SK-N-SH treated with all-trans-retinoic acid at 6 μM for 48 hours (cell line): ENCODE data around the gene SLC28A1.
A peak's percentile ranks its signal among the peaks of the same experiment; 100 is the strongest.

Source experiments
- ATAC-seq: fragments of 200-7000 bp; cut with Tn5 transposase; 3 replicates; pipeline ENCODE4 v1.9.1; 2020; ENCODE audit warnings: mild to moderate bottlenecking, moderate library complexity
- ARNTL ChIP-seq: fragments of 450-650 bp; formaldehyde crosslinking; IDR thresholded peaks from 2 replicates; pipeline ENCODE4 v1.5.0; 2020; ENCODE audit warnings: low read depth, mild to moderate bottlenecking, moderate library complexity, borderline replicate concordance
- BACH2 ChIP-seq: fragments of 250-450 bp; sonication (Bioruptor Pico); IDR thresholded peaks from 2 replicates; pipeline ENCODE4 v1.9.0; 2021; ENCODE audit warnings: mild to moderate bottlenecking, borderline replicate concordance
- CSDC2 ChIP-seq: fragments of 250-450 bp; sonication (Bioruptor Pico); IDR thresholded peaks from 2 replicates; pipeline ENCODE4 v1.5.0; 2020; ENCODE audit warnings: mild to moderate bottlenecking, moderate library complexity
- ESRRG ChIP-seq: fragments of 250-450 bp; sonication (Bioruptor Pico); IDR thresholded peaks from 2 replicates; pipeline ENCODE4 v1.6.1; 2021; ENCODE audit warnings: mild to moderate bottlenecking
- PPARA ChIP-seq: fragments of 250-450 bp; sonication (Bioruptor Pico); IDR thresholded peaks from 2 replicates; pipeline ENCODE4 v1.5.0; 2020; ENCODE audit warnings: mild to moderate bottlenecking, borderline replicate concordance
- RARB ChIP-seq: fragments of 250-450 bp; sonication (Bioruptor Pico); IDR thresholded peaks from 2 replicates; pipeline ENCODE4 v1.8.0; 2021; ENCODE audit warnings: mild to moderate bottlenecking, moderate library complexity
- SNAI2 ChIP-seq: fragments of 250-450 bp; sonication (Bioruptor Pico); IDR thresholded peaks from 2 replicates; pipeline ENCODE4 v1.5.0; 2020; ENCODE audit warnings: mild to moderate bottlenecking, moderate library complexity
- TCF4 ChIP-seq: fragments of 250-450 bp; sonication (Bioruptor Pico); IDR thresholded peaks from 2 replicates; pipeline ENCODE4 v1.8.0; 2021; ENCODE audit warnings: mild to moderate bottlenecking, moderate library complexity, borderline replicate concordance
- TOX ChIP-seq: fragments of 250-450 bp; sonication (Bioruptor Pico); IDR thresholded peaks from 2 replicates; pipeline ENCODE4 v1.8.0; 2021; ENCODE audit warnings: mild to moderate bottlenecking, moderate library complexity, borderline replicate concordance
- ZC3H10 ChIP-seq: fragments of 250-450 bp; sonication (Bioruptor Pico); IDR thresholded peaks from 2 replicates; pipeline ENCODE4 v1.5.1; 2021; ENCODE audit warnings: mild to moderate bottlenecking, moderate library complexity
- ZFP3 ChIP-seq: fragments of 250-450 bp; sonication (Bioruptor Pico); IDR thresholded peaks from 2 replicates; pipeline ENCODE4 v1.5.0; 2020; ENCODE audit warnings: mild to moderate bottlenecking, moderate library complexity
- ZFP30 ChIP-seq: fragments of 450-650 bp; formaldehyde crosslinking; IDR thresholded peaks from 2 replicates; pipeline ENCODE4 v1.5.0; 2022; ENCODE audit warnings: mild to moderate bottlenecking, moderate library complexity
- ZNF565 ChIP-seq: fragments of 450-650 bp; formaldehyde crosslinking; conservative IDR thresholded peaks from 2 replicates; pipeline ENCODE4 v1.5.0; 2020; ENCODE audit warnings: low read depth, mild to moderate bottlenecking, moderate library complexity
- ZNF70 ChIP-seq: fragments of 450-650 bp; formaldehyde crosslinking; IDR thresholded peaks from 2 replicates; pipeline ENCODE4 v1.5.0; 2020; ENCODE audit warnings: mild to moderate bottlenecking, moderate library complexity
- ZNF8 ChIP-seq: fragments of 450-650 bp; formaldehyde crosslinking; IDR thresholded peaks from 2 replicates; pipeline ENCODE4 v1.5.0; 2020; ENCODE audit warnings: mild to moderate bottlenecking, moderate library complexity
- TF ChIP-seq, protein P1 (sequence below): fragments of 250-450 bp; sonication (Bioruptor Pico); IDR thresholded peaks from 2 replicates; pipeline ENCODE4 v1.8.0; 2020; ENCODE audit warnings: mild to moderate bottlenecking, moderate library complexity, borderline replicate concordance
- TF ChIP-seq, protein P2 (sequence below): fragments of 250-450 bp; sonication (Bioruptor Pico); IDR thresholded peaks from 2 replicates; pipeline ENCODE4 v1.5.0; 2020; ENCODE audit warnings: mild to moderate bottlenecking, moderate library complexity
- TF ChIP-seq, protein P3 (sequence below): fragments of 250-450 bp; sonication (Bioruptor Pico); IDR thresholded peaks from 2 replicates; pipeline ENCODE4 v1.5.1; 2021; ENCODE audit warnings: mild to moderate bottlenecking, moderate library complexity

The SLC28A1 gene

DNA sequence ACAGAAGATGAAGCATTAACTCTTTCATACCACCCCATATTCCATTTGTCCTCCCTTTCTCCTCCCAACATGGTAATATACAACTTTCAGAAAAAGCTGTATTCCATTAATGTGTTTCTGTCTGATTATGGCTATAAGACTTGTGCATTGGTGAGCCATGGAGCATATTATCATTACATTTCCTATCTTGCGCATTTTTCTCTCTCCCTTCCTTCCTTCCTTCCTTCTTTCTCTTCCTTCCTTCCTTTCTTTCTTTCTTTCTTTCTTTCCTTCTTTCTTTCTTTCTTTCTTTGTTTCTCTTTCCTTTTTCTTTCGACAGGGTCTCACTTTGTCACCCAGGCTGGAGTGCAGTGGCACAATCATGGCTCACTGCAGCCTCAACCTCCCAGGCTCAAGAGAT lies 71.7 kb downstream of the SLC28A1 start (continued):
- TF ChIP-seq, protein P1, sequence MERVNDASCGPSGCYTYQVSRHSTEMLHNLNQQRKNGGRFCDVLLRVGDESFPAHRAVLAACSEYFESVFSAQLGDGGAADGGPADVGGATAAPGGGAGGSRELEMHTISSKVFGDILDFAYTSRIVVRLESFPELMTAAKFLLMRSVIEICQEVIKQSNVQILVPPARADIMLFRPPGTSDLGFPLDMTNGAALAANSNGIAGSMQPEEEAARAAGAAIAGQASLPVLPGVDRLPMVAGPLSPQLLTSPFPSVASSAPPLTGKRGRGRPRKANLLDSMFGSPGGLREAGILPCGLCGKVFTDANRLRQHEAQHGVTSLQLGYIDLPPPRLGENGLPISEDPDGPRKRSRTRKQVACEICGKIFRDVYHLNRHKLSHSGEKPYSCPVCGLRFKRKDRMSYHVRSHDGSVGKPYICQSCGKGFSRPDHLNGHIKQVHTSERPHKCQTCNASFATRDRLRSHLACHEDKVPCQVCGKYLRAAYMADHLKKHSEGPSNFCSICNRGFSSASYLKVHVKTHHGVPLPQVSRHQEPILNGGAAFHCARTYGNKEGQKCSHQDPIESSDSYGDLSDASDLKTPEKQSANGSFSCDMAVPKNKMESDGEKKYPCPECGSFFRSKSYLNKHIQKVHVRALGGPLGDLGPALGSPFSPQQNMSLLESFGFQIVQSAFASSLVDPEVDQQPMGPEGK (CRISPR knock-in tag): no peak
- TF ChIP-seq ZFP3 (CRISPR knock-in tag) (no peak), ARNTL (CRISPR knock-in tag) (no peak), ZFP30 (CRISPR knock-in tag) (no peak)
- TF ChIP-seq, all 23 proteins: peak for 0

DNA sequence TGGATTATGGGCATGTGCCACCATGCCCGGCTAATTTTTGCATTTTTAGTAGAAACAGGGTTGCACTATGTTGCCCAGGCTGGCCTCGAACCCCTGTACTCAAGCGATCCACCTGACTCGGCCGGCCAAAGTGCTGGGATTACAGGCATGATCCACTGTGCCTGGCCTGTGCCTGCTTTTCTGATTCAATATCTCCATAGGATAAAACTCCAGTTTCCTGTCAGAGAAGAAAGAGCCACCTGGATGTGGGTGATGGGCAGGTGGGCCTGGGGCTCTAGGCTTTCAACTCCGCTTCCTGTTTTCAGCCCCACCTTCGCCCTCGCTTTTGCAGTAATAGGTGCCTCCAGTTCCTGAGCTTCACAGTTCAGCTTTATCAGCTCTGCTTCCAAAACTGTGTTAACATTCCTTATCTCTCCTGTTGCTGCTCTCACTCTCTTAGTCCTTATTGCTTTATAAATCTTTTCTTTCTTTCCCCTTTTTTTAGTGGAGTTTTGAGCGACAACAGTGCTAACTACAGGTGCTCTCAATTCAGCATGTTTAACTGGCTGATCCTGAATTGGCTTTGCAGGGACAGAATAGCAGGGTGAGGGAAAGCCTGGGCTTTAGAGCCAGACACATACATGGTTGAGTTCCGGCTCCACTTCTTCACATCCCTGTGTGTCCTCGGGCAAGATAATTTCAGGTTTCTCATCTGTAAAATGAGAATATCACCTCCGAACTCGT lies 76.1 kb downstream of the SLC28A1 start:
- peak; percentile 46 for ATAC-seq
- TF ChIP-seq ZNF8 (CRISPR knock-in tag): no peak
- TF ChIP-seq ARNTL (CRISPR knock-in tag): no peak
- no peak for TF ChIP-seq RARB (CRISPR knock-in tag)
- TF ChIP-seq CSDC2 (CRISPR knock-in tag): no peak
- no peak for TF ChIP-seq PPARA (CRISPR knock-in tag)
- no peak for TF ChIP-seq SNAI2
- TF ChIP-seq ZFP3 (CRISPR knock-in tag): no peak
- no peak for TF ChIP-seq TCF4 (CRISPR knock-in tag)
- TF ChIP-seq TOX (CRISPR knock-in tag): no peak
- TF ChIP-seq, protein P2, sequence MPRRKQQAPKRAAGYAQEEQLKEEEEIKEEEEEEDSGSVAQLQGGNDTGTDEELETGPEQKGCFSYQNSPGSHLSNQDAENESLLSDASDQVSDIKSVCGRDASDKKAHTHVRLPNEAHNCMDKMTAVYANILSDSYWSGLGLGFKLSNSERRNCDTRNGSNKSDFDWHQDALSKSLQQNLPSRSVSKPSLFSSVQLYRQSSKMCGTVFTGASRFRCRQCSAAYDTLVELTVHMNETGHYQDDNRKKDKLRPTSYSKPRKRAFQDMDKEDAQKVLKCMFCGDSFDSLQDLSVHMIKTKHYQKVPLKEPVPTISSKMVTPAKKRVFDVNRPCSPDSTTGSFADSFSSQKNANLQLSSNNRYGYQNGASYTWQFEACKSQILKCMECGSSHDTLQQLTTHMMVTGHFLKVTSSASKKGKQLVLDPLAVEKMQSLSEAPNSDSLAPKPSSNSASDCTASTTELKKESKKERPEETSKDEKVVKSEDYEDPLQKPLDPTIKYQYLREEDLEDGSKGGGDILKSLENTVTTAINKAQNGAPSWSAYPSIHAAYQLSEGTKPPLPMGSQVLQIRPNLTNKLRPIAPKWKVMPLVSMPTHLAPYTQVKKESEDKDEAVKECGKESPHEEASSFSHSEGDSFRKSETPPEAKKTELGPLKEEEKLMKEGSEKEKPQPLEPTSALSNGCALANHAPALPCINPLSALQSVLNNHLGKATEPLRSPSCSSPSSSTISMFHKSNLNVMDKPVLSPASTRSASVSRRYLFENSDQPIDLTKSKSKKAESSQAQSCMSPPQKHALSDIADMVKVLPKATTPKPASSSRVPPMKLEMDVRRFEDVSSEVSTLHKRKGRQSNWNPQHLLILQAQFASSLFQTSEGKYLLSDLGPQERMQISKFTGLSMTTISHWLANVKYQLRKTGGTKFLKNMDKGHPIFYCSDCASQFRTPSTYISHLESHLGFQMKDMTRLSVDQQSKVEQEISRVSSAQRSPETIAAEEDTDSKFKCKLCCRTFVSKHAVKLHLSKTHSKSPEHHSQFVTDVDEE (CRISPR knock-in tag): no peak
- TF ChIP-seq, protein P1 (CRISPR knock-in tag): no peak
- TF ChIP-seq, protein P3, sequence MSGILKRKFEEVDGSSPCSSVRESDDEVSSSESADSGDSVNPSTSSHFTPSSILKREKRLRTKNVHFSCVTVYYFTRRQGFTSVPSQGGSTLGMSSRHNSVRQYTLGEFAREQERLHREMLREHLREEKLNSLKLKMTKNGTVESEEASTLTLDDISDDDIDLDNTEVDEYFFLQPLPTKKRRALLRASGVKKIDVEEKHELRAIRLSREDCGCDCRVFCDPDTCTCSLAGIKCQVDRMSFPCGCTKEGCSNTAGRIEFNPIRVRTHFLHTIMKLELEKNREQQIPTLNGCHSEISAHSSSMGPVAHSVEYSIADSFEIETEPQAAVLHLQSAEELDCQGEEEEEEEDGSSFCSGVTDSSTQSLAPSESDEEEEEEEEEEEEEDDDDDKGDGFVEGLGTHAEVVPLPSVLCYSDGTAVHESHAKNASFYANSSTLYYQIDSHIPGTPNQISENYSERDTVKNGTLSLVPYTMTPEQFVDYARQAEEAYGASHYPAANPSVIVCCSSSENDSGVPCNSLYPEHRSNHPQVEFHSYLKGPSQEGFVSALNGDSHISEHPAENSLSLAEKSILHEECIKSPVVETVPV: no peak
- no peak for TF ChIP-seq ESRRG (CRISPR knock-in tag)
- TF ChIP-seq ZNF565: no peak
- TF ChIP-seq ZC3H10: no peak
- TF ChIP-seq BACH2 (CRISPR knock-in tag): no peak
- TF ChIP-seq, all 23 proteins: peak for 0

DNA sequence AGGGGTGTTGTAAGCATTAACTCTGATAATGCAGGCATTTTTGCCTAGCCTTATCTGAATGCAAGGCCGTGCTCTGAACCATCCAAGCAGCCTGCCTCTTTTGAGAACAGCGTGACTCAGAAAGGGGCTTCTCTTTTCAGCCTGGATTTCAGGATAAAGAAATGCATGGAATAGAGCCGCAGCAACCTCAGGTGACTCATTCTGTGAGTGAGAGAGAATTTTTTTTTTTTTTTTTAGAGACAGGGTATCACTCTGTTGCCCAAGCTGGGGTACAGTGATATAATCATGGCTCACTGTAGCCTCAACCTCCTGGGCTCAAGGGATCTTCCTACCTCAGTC lies 76.6 kb downstream of the SLC28A1 start:
- TF ChIP-seq ZNF70 (no peak), ZC3H10 (no peak), TCF4 (CRISPR knock-in tag) (no peak), ZNF565 (no peak), ZFP30 (CRISPR knock-in tag) (no peak)
- peak; percentile 79 for ATAC-seq

DNA sequence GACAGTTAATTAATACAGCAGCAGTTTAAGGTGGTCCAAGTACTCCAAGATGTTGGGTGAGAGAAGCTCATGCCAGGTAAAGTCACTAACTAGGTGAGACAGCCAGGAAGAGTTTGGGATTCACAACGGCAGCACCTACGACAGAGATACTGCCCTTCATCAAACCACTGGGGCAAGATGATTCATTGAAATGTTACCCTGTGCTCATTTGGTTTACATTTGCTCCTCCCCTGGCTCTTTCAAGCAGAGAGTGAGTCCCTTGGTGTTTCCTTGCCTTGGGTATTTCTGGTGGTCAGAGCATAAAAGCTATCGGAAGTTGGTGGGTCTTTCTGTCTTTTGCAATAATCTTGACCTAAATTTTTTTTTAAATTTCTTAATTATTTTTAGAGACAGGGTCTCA lies 77.2 kb downstream of the SLC28A1 start:
- TF ChIP-seq RARB (CRISPR knock-in tag) (no peak), ZFP30 (CRISPR knock-in tag) (no peak)
- TF ChIP-seq, protein P2 (CRISPR knock-in tag): no peak
- ATAC-seq: peak; percentile 60
